A673 (cell line): ENCODE measurements around the gene BIVM. TPM values are rescaled to one million over a fixed set of nuclear protein-coding genes. Genes with fewer than 3 reads are reported as not detected.

ENCODE experiments used
- BruUV-seq: library from RNA; stranded (reverse); fragments of 400-500 nt; replicated peaks from 2 replicates; lab custom pipeline; 2021; lab: Mats Ljungman, UMichigan
- CTCF ChIA-PET: fragments of 300-600 bp; sonication (Branson Sonifier 250); formaldehyde crosslinking; loops from one replicate; lab custom pipeline; 2022; ENCODE audit warnings: antibody characterized with exemption; lab: Charles Lee
- POLR2A ChIA-PET: fragments of 300-600 bp; sonication (Branson Sonifier 250); formaldehyde crosslinking; loops from one replicate; lab custom pipeline; 2022; ENCODE audit warnings: antibody characterized with exemption; ENCODE audit not compliant: low non-redundant PET; lab: Charles Lee
- DNase-seq: peaks from one replicate; pipeline ENCODE4 v3.0.0-alpha.2; 2015; ENCODE audit warnings: low spot score
- H3K27ac ChIP-seq: fragments of 200-600 bp; sonication (generic); 2 replicates; pipeline ENCODE4 v1.5.1; 2016; ENCODE audit warnings: mixed run types, low read depth, mild to moderate bottlenecking, mixed read lengths, antibody characterized with exemption, low read length; ENCODE audit not compliant: poor library complexity, severe bottlenecking
- H3K27me3 ChIP-seq: fragments of 200-600 bp; sonication (generic); replicated peaks from 2 replicates; pipeline ENCODE4 v1.6.1; 2017; ENCODE audit warnings: mixed run types, low read depth, mild to moderate bottlenecking, mixed read lengths, antibody characterized with exemption, low read length; ENCODE audit not compliant: insufficient read depth, poor library complexity
- H3K36me3 ChIP-seq: fragments of 200-600 bp; sonication (generic); 2 replicates; pipeline ENCODE4 v1.6.1; 2016; ENCODE audit warnings: mixed run types, mild to moderate bottlenecking, mixed read lengths, antibody characterized with exemption, low read length; ENCODE audit not compliant: insufficient read depth, poor library complexity, severe bottlenecking
- H3K4me1 ChIP-seq: fragments of 200-600 bp; sonication (generic); 2 replicates; pipeline ENCODE4 v1.6.1; 2017; ENCODE audit warnings: mixed run types, mild to moderate bottlenecking, mixed read lengths, antibody characterized with exemption, low read length; ENCODE audit not compliant: insufficient read depth, poor library complexity, severe bottlenecking
- H3K4me3 ChIP-seq: fragments of 200-600 bp; sonication (generic); 2 replicates; pipeline ENCODE4 v1.5.1; 2016; ENCODE audit warnings: low read depth, mixed run types, mild to moderate bottlenecking, mixed read lengths, low read length; ENCODE audit not compliant: poor library complexity, severe bottlenecking
- H3K9me3 ChIP-seq: fragments of 200-600 bp; sonication (generic); 2 replicates; pipeline ENCODE4 v1.6.1; 2016; ENCODE audit warnings: mixed run types, low read depth, mild to moderate bottlenecking, mixed read lengths, antibody characterized with exemption, low read length; ENCODE audit not compliant: poor library complexity, severe bottlenecking
- CTCF ChIP-seq: fragments of 300-800, 200-600 bp; sonication (generic); conservative IDR thresholded peaks from 2 replicates; pipeline ENCODE4 v1.5.1; 2017; ENCODE audit warnings: low read depth, mild to moderate bottlenecking, antibody characterized with exemption, low read length, moderate library complexity, mixed read lengths
- EZH2 ChIP-seq: fragments of 200-600 bp; sonication (generic); IDR thresholded peaks from 2 replicates; pipeline ENCODE4 v1.6.1; 2017; ENCODE audit warnings: borderline replicate concordance, low read depth, mild to moderate bottlenecking, mixed read lengths, antibody characterized with exemption, low read length; ENCODE audit not compliant: poor library complexity, severe bottlenecking
- intact Hi-C: fragments of 100-400 bp; cut with micrococcal nuclease; formaldehyde crosslinking; loops from one replicate; pipeline ENCODE4 v1.10.0; 2022; ENCODE audit not compliant: unreplicated experiment
- total RNA-seq: library from RNA; stranded (reverse); gene quantifications from 2 replicates; pipeline ENCODE4 v1.2.3, GENCODE V29; 2021

Gene BIVM
- total RNA-seq, 1 experiment from 2014 or later = 19.5 TPM

GRCh38 chr13:102774214-102774568 is 24.7 kb upstream of the BIVM start:
- no TSS peak for BruUV-seq
- peaks cover 19% of the 10 kb centered on the region for H3K4me1 ChIP-seq
- CTCF ChIA-PET = interaction anchor here (0.6 kb wide), 1 partner anchor 81 kb away, joined by 4 read pairs; no protein-coding TSS in a partner anchor
- H3K4me3 ChIP-seq = peak overlapping the region; percentile 94
- no peak for DNase-seq
- TF ChIP-seq EZH2 (no peak), CTCF (no peak)
- POLR2A ChIA-PET = no interaction called here
- no peaks in the 10 kb centered on the region for H3K27me3 ChIP-seq
- H3K27ac ChIP-seq = peak overlapping the region; percentile 90
- H3K9me3 ChIP-seq = no peaks in the 10 kb centered on the region
- intact Hi-C loops = no loop called here
- H3K36me3 ChIP-seq = no peaks in the 10 kb centered on the region

GRCh38 chr13:102774591-102775520 is 24.1 kb upstream of the BIVM start:
- intact Hi-C loops = no loop called here
- no peaks in the 10 kb centered on the region for H3K27me3 ChIP-seq
- POLR2A ChIA-PET = no interaction called here
- no peaks in the 10 kb centered on the region for H3K36me3 ChIP-seq
- no peak overlapping the region for H3K4me3 ChIP-seq
- BruUV-seq = no TSS peak
- H3K9me3 ChIP-seq = no peaks in the 10 kb centered on the region
- no peak for TF ChIP-seq CTCF
- no peak for TF ChIP-seq EZH2
- no peak overlapping the region for H3K27ac ChIP-seq
- DNase-seq = no peak
- peaks cover 15% of the 10 kb centered on the region for H3K4me1 ChIP-seq
- CTCF ChIA-PET = no interaction called here

- Histone ChIP-seq H3K4me3 (no peak overlapping the region), H3K27ac (no peak overlapping the region), H3K36me3 (no peaks in the 10 kb centered on the region), H3K9me3 (no peaks in the 10 kb centered on the region), H3K4me1 (peaks cover 11% of the 10 kb centered on the region), H3K27me3 (no peaks in the 10 kb centered on the region)
- no TSS peak for BruUV-seq
- TF ChIP-seq CTCF (no peak), EZH2 (no peak)
- intact Hi-C loops = no loop called here
- DNase-seq = no peak
- CTCF ChIA-PET = no interaction called here
- POLR2A ChIA-PET = no interaction called here
These were observed 22.6 kb upstream of the BIVM start for GRCh38 chr13:102776271-102776670.
